NCI-H1436 (cell line): ENCODE results near the gene ADIPOR1.

ENCODE experiments used
- DNase-seq: peaks from one replicate; lab custom pipeline; 2025; lab: John Stamatoyannopoulos, UW

ADIPOR1 gene

GRCh38 chr1:202972046-202972445, 13.9 kb upstream of the ADIPOR1 start:
- DNase-seq: no peak

- DNase-seq: peak; percentile 71
Measured at GRCh38 chr1:202968895-202969295, 10.8 kb upstream of the ADIPOR1 start.

DNA sequence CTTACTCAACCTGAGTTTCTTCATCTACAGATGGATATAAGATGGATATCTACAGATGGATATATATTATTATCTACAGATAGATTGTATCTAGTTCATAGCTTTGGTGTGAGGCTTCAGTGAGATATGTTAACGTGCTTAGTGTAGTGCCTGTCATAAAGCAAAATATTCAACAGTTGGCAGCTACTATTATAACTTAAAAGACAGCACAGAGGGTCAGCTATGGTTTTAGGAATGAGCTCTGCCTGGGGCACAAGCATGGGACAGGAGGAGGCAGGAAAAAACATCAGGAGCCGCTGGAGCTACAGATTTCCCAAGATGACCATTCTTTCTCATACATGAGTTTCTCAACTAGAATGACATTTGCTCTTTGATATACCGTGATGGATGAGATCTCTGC, 10.2 kb upstream of the ADIPOR1 start:
- DNase-seq: no peak

DNA sequence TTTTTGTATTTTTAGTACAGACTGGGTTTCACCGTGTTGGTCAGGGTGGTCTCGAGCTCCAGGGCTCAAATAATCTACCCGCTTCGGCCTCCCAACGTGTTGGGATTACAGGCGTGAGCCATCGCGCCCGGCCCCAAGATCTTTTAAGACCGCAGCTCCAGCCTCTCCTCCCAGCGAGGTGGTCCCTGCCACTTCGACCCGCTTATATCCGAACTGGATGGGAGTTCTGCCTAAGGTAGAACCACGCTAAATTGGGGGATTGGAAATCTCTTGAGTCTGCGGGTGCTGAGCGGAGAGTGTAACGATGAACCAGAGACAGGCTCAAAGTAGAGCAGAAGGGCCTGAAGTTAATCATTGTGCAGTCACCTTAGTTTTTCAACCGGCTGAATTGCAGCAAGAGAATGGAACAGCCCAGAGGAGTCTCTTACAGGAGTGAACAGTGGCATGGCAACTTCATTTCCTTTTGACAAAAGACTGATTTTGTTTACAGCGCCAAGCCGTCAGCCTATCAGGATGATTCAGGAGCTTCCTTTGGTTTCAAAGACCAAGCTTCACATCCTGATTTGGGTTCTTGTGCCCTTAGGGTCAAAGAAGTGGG, 9.7 kb upstream of the ADIPOR1 start:
- DNase-seq: peak; percentile 43

DNA sequence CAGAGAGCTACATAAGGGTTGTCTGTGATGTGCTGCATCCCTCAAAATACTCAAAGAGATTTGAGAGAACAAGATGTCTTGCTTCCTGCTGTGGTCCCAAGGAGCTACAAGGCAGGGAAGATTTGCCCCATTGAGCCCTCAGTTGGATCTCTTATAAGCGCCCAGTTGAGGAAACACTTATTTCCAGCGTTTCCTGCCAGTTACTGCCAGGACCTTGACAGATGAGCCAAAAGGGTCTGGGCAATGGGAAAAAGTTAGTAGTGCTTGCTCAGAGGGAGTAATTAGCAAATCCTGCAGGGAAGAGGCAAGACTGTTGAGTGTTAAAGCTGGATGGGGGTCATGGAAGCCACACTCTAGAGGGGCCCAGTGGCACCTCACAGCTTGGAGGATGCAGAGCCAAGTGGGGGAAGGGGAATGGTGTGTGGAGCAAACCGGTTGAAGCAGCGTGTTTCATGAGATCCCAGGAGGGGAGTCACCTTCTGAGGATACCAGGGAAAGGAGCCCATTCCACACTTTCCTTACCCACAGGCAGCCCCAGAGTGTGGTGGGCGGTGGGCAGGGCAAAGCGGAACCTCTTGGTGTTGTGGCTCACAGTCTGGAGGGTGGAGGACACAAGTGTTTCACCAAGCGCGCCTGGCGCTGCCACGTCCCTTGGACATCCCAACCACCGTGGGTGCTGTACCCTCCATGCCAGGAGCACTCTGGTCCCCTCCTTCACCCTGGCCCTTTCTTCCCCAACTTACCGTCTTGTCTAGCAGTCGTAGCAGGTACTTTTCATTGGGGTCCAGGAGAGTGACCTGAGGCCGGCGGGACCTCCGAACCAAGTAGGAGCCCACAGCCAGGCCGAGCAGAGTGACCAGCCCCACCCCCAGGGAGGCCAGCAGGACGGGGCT, 8.1 kb upstream of the ADIPOR1 start:
- no peak for DNase-seq

DNA sequence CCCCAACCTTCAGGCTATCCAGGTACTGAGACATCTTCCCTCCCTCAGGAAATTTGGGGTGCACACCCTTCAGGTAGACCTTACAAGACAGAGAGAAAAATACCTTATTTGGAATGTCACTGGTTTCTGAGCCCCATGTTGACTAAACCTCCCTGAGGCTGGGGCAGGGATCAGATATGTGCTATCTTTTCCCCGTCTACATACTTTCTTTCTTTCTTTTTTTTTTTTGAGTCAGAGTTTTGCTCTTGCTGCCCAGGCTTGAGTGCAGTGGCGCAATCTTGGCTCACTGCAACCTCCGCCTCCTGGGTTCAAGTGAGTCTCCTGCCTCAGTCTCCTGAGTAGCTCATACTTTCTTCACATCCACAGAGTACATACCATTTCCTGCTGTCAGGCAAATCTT, 7.3 kb upstream of the ADIPOR1 start:
- no peak for DNase-seq

GRCh38 chr1:202964791-202965410, 6.8 kb upstream of the ADIPOR1 start:
- peak; percentile 94 for DNase-seq

GRCh38 chr1:202961220-202961880, 3.2 kb upstream of the ADIPOR1 start:
- DNase-seq: no peak

- peak; percentile 6 for DNase-seq
Measured at GRCh38 chr1:202959276-202959620, 1.1 kb upstream of the ADIPOR1 start.

DNA sequence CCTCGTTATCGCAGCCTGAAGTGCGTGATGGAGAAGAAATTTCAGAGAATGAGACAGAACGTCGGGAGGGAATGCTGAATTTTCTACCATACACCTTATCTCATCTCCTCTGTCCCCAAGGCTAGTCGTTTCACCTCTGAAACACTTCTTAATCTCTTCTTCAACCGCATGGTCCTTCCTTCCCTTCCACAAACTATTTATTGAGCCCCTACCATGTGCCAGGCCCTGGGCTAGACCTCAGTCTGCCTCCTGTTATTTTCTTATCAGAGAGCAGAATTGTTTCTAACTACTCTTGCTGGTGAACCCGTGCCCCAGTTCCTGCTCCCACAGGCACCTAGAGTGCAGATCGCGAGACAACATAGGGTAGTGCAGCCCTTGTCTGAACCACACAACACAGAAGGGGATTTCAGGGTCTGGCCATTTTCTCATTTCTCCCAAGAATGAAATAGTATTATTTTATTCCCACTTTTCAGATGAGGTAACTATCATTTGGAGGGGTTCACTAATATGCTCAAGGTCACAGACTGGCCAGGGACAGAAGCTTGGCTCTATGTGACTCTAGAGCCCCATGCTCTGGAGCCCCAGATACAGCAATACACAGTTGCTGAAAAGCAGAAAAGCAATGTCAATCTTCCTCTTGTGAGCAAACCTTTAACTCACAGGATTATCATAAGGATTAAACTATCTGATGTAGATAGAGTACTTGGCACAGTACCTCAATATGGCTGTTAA, 598 bp upstream of the ADIPOR1 start:
- no peak for DNase-seq

GRCh38 chr1:202956969-202957368, 1.1 kb downstream of the ADIPOR1 start:
- DNase-seq: no peak

GRCh38 chr1:202954057-202954745, 3.9 kb downstream of the ADIPOR1 start:
- no peak for DNase-seq

DNA sequence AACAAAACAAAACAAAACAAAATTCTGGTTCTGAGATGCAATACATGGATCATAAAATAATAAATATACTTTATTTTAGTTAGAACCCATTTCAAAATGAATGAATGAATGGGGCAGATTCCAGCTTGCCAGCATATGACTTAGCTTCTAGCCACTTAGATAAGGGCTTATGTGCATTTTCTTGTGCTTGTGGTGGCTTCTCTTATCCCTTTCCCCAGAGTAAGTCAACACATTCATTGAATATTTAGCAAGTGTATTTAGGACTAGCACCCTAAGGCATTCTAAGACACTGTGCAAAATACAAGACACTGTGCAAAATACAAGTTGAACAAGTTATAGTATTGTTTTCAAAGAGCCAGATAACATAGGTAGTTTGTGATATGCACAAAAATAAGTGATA, 4.7 kb downstream of the ADIPOR1 start:
- DNase-seq: no peak

DNA sequence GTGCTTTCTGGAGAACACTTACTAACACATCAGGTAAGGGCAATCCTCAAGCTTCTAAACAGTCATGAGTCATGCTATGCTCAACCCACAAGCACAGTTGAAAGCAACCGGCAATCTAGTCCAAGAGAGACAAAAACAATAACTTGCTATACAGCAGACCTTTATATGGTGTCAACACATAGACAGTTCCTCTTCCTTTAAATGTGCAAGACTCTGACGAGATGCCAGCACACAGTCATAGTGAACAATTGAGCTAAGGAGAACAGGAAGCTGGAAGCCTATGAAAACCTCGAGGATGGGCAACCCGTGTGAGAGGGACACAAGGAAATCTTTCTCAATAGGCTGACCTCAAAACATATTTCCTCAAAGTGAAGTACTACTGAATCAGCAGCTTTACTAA, 5.3 kb downstream of the ADIPOR1 start:
- DNase-seq: no peak

GRCh38 chr1:202952099-202952498, 6.0 kb downstream of the ADIPOR1 start:
- DNase-seq: no peak

- no peak for DNase-seq
Measured at GRCh38 chr1:202951437-202951836, 6.7 kb downstream of the ADIPOR1 start.

DNA sequence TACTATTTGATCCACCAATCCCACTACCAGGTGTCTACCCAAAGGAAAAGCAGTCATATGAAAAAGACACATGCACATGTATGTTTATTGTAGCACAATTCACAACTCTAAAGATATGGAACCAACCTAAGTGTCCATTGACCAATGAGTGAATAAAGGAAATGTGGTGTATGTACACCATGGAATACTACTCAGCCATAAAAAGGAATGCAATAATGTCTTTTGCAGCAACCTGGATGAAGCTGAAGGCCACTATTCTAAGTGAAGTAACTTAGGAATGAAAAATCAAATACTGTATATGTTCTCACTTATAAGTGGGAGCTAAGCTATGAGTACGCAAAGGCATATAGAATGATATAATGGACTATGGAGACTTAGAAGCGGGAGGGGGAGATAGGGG, 12.6 kb downstream of the ADIPOR1 start:
- no peak for DNase-seq

DNA sequence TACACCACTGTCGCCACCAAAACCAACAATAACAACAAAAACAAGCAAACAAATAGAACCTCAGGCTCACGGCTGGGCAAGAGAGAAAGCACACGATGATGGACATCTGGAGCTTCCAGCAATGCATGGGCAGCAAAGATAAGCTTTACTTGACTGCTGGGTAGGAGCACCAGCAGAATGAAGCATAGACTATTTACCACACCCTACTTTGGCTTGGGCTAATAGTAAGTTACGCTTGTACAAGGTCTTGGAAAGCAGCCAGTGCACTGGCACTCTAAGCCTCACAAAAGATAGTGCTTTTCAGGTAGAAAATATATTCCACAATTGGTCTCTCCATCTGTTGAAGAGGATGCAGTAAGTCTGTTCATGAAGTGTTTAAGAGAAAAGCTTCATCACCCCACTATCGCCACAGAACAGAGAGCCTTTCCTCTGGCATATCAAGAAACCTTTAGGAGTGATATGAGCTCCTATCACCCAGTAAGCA, 13.6 kb downstream of the ADIPOR1 start:
- DNase-seq: no peak

- no peak for DNase-seq
Measured at GRCh38 chr1:202942426-202942825, 15.7 kb downstream of the ADIPOR1 start.

GRCh38 chr1:202941372-202941771, 16.7 kb downstream of the ADIPOR1 start:
- no peak for DNase-seq

DNA sequence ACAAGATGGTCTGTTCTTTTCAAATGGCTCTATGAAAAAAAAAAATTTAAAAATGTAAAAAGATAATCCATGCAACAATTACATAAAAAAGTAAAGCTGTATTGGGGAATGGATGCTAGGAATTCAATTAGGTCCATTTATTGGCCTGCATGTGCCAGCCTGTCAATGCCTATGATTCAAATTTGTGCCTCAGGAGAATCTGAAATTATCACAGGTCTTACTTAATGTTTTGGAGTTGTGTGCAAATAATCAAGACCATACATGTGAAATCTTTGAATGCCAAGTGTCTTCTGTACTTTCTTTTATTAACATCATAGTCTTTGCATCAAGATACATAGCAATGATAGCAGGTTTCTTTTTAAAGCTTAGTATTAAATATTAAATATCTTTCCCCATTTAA, 17.6 kb downstream of the ADIPOR1 start:
- no peak for DNase-seq
